HPDE6-E6E7 (cell line): ENCODE measurements around the gene CFAP20DC.
"Not testable (repeated sequence)": the region's sequence is repeated elsewhere in the genome, so short reads cannot be mapped to it uniquely, and the experiment has no call there.

Source experiments
- DNase-seq: peaks from one replicate; pipeline ENCODE4 v3.0.0; 2011; ENCODE audit warnings: missing footprints; ENCODE audit errors: extremely low spot score

CFAP20DC gene

DNA sequence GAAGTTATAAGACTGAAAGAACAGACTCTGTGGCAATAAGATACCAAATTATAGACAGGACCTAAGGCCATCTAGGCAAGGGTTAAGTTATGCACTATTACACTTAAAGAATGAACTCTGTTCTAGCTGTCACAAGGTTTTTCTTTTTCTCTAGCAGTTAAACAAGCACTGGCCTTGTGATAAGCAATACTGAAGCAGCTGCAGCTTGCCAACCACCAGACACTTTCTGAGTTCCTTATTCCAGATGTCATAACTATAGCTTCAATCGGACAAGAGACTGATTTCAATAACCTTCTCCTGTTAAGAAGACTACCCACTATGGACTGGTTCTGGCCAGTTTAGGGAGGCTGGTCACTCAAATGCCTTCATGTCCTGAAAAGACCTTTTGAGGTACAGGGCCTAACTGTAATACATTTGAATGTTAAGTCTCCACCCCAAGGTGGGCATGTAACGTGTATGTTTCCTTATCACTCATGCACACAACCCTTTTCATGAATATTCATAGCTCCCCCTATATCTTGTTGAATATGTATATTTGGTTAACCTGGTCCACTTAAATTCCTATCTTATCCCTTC lies 85.8 kb downstream of the CFAP20DC start:
- no peak for DNase-seq

GRCh38 chr3:58962816-58963215 lies 87.0 kb downstream of the CFAP20DC start:
- no peak for DNase-seq

GRCh38 chr3:58962040-58962651 lies 87.7 kb downstream of the CFAP20DC start:
- no peak for DNase-seq

GRCh38 chr3:58955308-58955707 lies 94.5 kb downstream of the CFAP20DC start:
- DNase-seq = no peak

DNA sequence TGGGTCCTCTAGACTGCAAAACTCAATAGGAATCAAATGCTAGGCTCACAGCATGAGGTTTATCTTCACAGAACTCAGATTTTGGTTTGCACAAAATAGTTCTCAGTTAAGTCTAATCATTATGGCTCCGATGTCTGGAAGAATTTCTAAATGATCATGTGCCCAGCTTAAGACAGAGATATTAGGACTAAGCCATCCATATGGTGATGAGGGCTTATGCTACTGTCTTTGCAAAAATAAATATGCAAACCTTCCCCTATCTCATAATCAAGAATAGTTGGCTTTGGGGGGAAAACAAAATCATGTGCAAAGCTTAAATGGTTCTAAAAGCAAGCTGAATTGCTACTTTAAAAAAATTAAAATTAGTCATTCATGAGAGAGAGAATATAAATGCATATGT lies 96.5 kb downstream of the CFAP20DC start:
- no peak for DNase-seq

- no peak for DNase-seq
These were observed 97.5 kb downstream of the CFAP20DC start for GRCh38 chr3:58952128-58952917.

DNA sequence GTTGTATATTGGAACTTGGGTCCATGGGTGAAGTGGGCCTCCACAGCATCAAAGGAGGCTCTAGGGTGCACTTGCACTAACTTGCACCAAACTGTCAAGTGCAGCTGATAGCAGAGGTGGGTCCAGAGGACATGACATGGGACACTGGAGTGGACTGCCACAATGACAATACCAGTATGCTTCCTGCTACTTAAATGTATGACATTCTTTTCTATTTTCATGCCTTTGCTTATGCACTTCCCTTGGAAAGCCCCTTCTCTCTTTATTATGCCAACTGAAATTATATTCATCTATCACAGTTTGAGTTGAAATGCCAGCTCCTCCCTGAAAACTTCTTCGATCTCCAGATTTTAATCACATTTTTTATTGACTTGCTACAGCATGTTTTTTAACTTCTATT lies 101.8 kb downstream of the CFAP20DC start:
- no peak for DNase-seq

DNA sequence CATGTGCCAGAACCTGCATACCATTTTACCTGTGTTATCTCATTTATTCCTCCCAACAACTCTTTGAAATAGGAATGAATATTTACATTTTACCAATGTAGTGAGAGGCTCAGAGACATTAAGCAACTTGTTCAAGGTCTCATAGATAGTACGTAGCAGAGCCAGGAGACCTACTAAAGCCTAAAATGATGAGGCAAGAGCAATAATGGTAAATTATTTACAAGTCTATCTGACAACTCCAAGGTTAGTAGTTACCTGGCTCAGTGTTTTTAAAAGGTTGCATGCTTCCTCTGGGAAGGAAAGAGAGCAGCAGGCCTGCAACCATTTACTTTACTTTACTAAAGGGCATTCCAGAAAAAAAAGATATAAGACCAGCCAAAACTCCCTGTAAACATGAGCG lies 103.0 kb downstream of the CFAP20DC start:
- no peak for DNase-seq

GRCh38 chr3:58938057-58938456 lies 111.8 kb downstream of the CFAP20DC start:
- DNase-seq = no peak

GRCh38 chr3:58924578-58924977 lies 125.2 kb downstream of the CFAP20DC start:
- DNase-seq = no peak

DNA sequence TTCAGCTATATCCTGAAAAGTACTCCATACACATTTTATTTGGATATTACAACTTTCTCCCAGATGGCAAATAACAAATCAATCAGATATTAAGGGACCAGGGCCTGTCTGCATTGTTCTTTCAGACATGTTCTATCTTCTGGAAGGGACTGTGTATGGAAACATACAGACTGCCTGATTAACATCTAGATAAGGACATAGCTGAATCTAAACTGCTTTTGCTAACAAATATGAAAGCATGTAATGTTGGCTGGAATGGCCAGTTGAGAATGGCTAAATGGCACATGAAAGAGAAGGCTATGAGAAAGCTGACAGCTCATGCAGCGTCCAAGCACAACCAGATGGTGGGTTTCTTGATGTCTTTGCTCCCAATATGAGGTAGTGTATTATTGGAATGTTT lies 149.4 kb downstream of the CFAP20DC start:
- no peak for DNase-seq

GRCh38 chr3:58899953-58900298 lies 149.9 kb downstream of the CFAP20DC start:
- DNase-seq = no peak

DNA sequence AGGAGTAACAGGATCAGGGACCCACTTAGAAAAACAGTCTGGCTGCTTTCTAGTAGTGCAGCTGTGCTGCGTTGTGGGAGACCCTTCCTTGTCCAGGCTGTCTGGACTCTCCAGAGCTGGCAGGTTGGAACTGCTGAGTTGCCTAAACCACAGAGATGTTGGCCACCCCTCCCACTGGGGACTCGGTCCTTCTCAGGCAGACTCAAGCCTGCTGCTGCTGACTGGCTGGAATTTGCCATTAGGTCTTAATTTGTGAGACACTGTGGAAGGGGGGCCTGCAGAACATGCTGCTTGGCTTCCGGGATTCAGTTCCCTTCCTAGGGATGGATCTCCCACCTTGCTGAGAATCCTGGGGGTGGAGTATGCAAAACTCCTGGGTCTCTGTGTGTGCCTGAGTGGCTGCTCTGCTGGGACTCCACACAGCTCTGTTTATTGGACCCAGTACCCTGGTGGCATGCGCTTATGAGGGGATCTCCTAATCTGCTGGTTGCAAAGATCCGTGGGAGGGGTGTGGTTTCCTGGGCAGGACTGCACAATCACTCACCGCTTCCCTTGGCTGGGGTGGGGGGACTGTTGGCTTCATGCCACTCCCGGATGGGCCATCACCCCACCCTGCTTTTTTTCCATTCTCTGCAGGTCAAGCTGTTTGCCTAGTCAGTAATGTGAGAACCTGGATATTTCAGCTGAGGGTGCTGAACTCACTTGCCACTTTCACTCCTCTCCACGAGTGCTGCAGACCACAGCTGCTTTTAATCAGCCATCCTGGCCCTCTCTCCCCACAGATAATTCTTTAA lies 150.5 kb downstream of the CFAP20DC start:
- DNase-seq = no peak

DNA sequence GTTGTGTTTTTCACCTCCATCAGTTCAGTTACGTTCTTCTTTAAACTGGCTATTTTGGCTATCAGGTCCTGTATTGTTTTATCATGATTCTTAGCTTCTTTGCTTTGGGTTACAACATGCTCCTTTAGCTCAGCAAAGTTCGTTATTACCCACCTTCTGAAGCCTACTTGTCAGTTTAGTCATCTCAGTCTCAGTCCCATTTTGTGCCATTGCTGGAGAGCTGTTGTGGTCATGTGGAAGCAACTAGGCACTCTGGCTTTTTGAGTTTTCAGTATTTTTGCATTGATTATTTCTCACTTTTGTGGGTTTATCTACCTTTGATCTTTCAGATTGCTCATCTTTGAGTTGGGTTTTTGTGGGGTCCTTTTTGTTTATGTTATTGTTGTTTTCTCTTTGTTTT lies 151.3 kb downstream of the CFAP20DC start:
- DNase-seq = no peak

DNA sequence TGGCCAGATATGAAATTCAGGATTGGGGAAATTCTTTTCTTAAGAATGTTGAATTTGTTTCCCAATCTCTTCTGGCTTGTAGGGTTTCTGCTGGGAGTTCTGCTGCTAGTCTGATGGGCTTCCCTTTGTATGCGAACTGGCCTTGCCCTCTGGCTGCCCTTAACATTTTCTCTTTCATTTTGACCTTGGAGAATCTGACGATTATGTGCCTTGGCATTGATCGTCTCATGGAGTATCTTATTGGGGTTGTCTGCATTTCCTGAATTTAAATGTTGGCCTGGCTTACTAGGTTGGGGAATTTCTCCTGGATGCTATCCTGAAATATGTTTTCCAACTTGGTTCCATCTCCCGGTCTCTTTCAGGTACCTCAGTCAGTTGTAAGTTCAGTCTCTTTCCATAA lies 152.2 kb downstream of the CFAP20DC start:
- no peak for DNase-seq

DNA sequence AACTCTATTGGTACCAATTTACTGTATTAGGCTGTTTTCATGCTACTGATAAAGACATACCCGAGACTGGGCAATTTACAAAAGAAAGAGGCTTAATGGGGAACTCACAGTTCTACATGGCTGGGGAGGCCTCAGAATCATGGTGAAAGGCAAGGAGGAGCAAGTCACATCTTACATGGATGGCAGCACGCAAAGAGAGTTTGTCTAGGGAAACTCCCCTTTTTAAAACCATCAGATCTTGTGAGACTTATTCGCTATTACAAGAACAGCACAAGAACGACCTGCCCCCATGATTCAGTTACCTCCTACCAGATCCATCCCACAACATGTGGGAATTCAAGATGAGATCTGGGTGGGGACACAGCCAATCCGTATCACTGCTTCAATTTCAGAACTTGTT lies 154.1 kb downstream of the CFAP20DC start:
- not testable (repeated sequence) for DNase-seq

- DNase-seq = not testable (repeated sequence)
These were observed 157.3 kb downstream of the CFAP20DC start for GRCh38 chr3:58892526-58892925.

DNA sequence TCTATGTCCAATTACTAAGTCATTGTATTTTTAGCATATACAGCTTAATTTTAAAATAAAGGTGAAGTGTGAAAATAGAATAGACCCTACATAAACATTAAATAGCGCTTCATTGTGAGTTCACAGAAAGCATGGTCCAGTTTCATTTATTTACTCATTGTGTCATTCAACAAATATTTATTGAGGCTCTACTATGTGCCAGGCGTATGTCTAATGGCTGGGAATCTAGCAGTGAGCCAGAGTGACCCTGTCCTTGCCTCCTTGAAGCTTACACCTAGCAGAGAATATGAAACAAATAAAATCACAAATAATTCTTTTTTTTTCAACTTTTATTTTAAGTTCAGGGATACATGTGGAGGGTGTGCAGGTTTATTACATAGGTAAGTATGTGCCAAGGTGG lies 161.7 kb downstream of the CFAP20DC start:
- DNase-seq = no peak

- DNase-seq = no peak
These were observed 165.4 kb downstream of the CFAP20DC start for GRCh38 chr3:58884453-58884852.

- no peak for DNase-seq
These were observed 169.6 kb downstream of the CFAP20DC start for GRCh38 chr3:58880182-58880581.

DNA sequence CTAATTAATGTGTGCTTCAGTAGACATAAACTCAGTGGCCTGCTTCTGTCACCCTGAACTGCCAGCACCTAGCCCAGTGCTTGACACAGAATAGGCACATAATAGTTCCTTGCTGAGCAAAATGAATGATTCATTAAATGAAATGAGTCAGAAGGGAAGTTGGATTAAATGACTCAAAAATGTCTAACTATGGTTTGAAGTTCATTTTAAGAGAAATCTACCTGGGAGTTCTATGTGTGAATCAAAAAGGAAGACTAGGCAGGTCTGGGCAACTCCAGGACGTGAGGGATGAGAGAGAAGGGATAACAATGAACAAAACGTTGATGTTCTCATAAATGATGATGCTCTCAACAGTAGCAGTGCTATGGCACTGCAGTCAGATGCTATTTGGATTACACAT lies 175.0 kb downstream of the CFAP20DC start:
- DNase-seq = peak; percentile 32

DNA sequence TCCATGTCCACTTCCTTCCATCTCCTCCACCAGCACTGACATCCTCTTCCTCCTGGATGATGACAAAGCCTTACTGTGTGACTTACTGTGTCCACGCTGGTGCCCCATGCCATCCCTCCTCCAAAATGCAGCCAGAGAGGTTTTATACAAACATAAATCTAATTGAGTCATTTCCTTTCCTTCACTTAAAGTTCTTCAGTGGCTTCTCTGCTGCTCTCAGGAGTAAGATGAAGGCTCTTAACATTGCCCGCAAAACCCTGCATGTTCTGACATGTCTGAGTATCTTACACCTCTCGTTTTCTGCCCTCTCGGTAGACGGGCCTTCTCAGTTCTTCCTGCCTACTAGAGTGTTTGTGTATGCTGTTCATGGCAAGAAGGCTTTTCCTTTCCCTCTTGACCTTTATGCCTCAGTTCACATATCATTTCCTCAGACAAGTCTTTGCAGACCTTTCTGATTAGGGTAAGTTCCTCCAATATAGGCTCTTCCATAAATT lies 175.5 kb downstream of the CFAP20DC start:
- peak; percentile 11 for DNase-seq
